Measurements from ENCODE around the gene ERBB4. TPM values are rescaled to one million over a fixed set of nuclear protein-coding genes. Genes with fewer than 3 reads are reported as not detected.

ERBB4 gene
- total and polyA plus RNA-seq, 2 of the 8 experiments (the other 6 are each of a cell fraction or from before 2014, with no cell fraction given): 0.34 to 1.3 TPM

DNA sequence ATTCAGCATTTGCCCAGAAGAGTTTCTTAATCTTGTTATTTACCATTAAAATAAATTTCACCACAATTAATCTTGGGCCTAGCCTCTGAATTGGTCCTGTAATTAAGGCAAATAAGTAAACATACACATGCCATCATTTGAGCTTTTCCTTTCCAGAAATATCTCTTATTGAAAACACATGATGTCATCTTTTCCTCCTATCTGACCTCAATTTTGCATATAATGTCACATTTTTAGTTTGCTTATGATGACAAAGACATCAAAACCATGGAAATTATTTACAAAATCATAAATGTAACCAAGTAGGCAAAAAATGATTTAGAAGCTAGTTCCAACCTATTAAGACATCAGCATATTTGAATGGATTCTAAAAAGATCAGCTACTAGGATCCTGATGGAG is 915.5 kb downstream of the ERBB4 start:
- H2AFZ ChIP-seq (ENCODE audit: low read length): no peak overlapping the region
- FAIRE-seq: no peak
- no peak overlapping the region for H2BK15ac ChIP-seq (ENCODE audit: low read length)
- no peaks in the 10 kb centered on the region for H4K20me1 ChIP-seq (replicated peaks in 1 of 2; ENCODE audit: control insufficient read depth in 1 of 2, insufficient read depth in 2 of 2, low read length in 2 of 2)
- H2AK5ac ChIP-seq (ENCODE audit: low read depth, low read length): no peak overlapping the region
- no peak overlapping the region for H3K27ac ChIP-seq (ENCODE audit: low read depth, low read length)
- H3K14ac ChIP-seq (ENCODE audit: insufficient read length): no peak overlapping the region
- DNase-seq (ENCODE audit: low read depth in 1 of 2, low spot score in 2 of 2): no peak
- H3K27me3 ChIP-seq (replicated peaks in 1 of 4; ENCODE audit: control insufficient read depth in 3 of 4, extremely low read depth in 1 of 4, insufficient read depth in 3 of 4, low read length in 3 of 4): no peaks in the 10 kb centered on the region
- H2BK120ac ChIP-seq (replicated peaks; ENCODE audit: low read depth, low read length): no peak overlapping the region
- no peak overlapping the region for H3K23ac ChIP-seq (ENCODE audit: insufficient read length)
- no peak overlapping the region for H3K4me2 ChIP-seq (ENCODE audit: insufficient read depth in 1 of 2, low read depth in 2 of 2, low read length in 2 of 2)
- H3K9ac ChIP-seq (replicated peaks in 1 of 4; ENCODE audit: extremely low read depth in 1 of 4, low read depth in 3 of 4, low read length in 3 of 4): no peak overlapping the region
- ChIA-PET POLR2A (ENCODE audit: partially characterized antibody) (no interaction called here), CTCF (ENCODE audit: partially characterized antibody) (interaction anchor here (0.9 kb wide), 1 partner anchor 998 kb away, joined by 3 read pairs; no protein-coding TSS in a partner anchor)
- no peaks in the 10 kb centered on the region for H3K36me3 ChIP-seq (ENCODE audit: control insufficient read depth in 2 of 4, insufficient read depth in 4 of 4, low read length in 3 of 4)
- H3K4me3 ChIP-seq (ENCODE audit: extremely low read depth in 1 of 4, insufficient read depth in 2 of 4, low read depth in 3 of 4, low read length in 4 of 4): no peak overlapping the region
- H4K8ac ChIP-seq (ENCODE audit: extremely low read depth, insufficient read depth, low read length): no peak overlapping the region
- H4K91ac ChIP-seq (replicated peaks; ENCODE audit: insufficient read length, low read length): no peak overlapping the region
- H2BK20ac ChIP-seq (ENCODE audit: low read length): no peak overlapping the region
- H3K18ac ChIP-seq (ENCODE audit: extremely low read depth, low read length): no peak overlapping the region
- no peaks in the 10 kb centered on the region for H3K4me1 ChIP-seq (replicated peaks in 1 of 4; ENCODE audit: control insufficient read depth in 3 of 4, insufficient read depth in 4 of 4, low read length in 3 of 4)
- no peaks in the 10 kb centered on the region for H3K79me1 ChIP-seq (ENCODE audit: low read depth, low read length)
- H3K23me2 ChIP-seq (ENCODE audit: low read depth, low read length): no peaks in the 10 kb centered on the region
- H4K5ac ChIP-seq (ENCODE audit: insufficient read length, low read depth, low read length): no peak overlapping the region
- no peak overlapping the region for H3K4ac ChIP-seq (replicated peaks; ENCODE audit: insufficient read length, low read depth, low read length)
- no peak overlapping the region for H3K56ac ChIP-seq (replicated peaks; ENCODE audit: insufficient read length, low read depth, low read length)
- H2BK5ac ChIP-seq (ENCODE audit: low read depth, low read length): no peak overlapping the region
- H3K9me3 ChIP-seq (ENCODE audit: insufficient read depth in 2 of 2, low read depth in 1 of 2, low read length in 1 of 2): no peaks in the 10 kb centered on the region
- no peaks in the 10 kb centered on the region for H3K79me2 ChIP-seq (ENCODE audit: control insufficient read depth in 1 of 2, insufficient read depth in 2 of 2, low read length in 2 of 2)
- H2BK12ac ChIP-seq (ENCODE audit: low read depth, low read length): no peak overlapping the region
- no peak for TF ChIP-seq HDAC6 (IDR thresholded peaks at IDR 0.05; ENCODE audit: low read depth, low read length)
- no peak for TF ChIP-seq SRF (IDR thresholded peaks at IDR 0.05; ENCODE audit: low read depth, low read length)
- no peak for TF ChIP-seq SP4 (IDR thresholded peaks at IDR 0.05; ENCODE audit: low read length)
- TF ChIP-seq RAD21 (IDR thresholded peaks at IDR 0.05 in 1 of 2, conservative IDR thresholded peaks at IDR 0.05 in 1 of 2; ENCODE audit: low read depth in 2 of 2, low read length in 2 of 2): no peak
- TF ChIP-seq, protein P1, sequence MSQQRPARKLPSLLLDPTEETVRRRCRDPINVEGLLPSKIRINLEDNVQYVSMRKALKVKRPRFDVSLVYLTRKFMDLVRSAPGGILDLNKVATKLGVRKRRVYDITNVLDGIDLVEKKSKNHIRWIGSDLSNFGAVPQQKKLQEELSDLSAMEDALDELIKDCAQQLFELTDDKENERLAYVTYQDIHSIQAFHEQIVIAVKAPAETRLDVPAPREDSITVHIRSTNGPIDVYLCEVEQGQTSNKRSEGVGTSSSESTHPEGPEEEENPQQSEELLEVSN (IDR thresholded peaks at IDR 0.05): no peak
- no peak for TF ChIP-seq ZNF274 (IDR thresholded peaks at IDR 0.05; ENCODE audit: borderline replicate concordance, extremely low read depth, low read length)
- TF ChIP-seq TEAD4 (IDR thresholded peaks at IDR 0.05; ENCODE audit: low read depth, low read length): no peak
- TF ChIP-seq BRCA1 (IDR thresholded peaks at IDR 0.05; ENCODE audit: low read depth, low read length): no peak
- TF ChIP-seq RFX5 (IDR thresholded peaks at IDR 0.05; ENCODE audit: borderline replicate concordance, low read depth, low read length): no peak
- no peak for TF ChIP-seq CBX5 (IDR thresholded peaks at IDR 0.05; ENCODE audit: low read depth, low read length)
- no peak for TF ChIP-seq GTF2F1 (IDR thresholded peaks at IDR 0.05; ENCODE audit: borderline replicate concordance, low read depth, low read length)
- no peak for TF ChIP-seq CHD1 (IDR thresholded peaks at IDR 0.05; ENCODE audit: low read depth, low read length)
- TF ChIP-seq POLR2AphosphoS5 (IDR thresholded peaks at IDR 0.05; ENCODE audit: low read depth, low read length): no peak
- TF ChIP-seq POLR2A (IDR thresholded peaks at IDR 0.05; ENCODE audit: control extremely low read depth in 1 of 2, low read depth in 2 of 2, low read length in 2 of 2): no peak
- TF ChIP-seq SAP30 (IDR thresholded peaks at IDR 0.05; ENCODE audit: insufficient read depth, insufficient replicate concordance, low read length): no peak
